NCI-H2196 (cell line): ENCODE data around the gene SPACDR.
A peak's percentile ranks its signal among the peaks of the same experiment; 100 is the strongest.

Experiments used
- DNase-seq: peaks from one replicate; lab custom pipeline; 2025; ENCODE audit not compliant: unreplicated experiment; lab: John Stamatoyannopoulos, UW

SPACDR gene

DNA sequence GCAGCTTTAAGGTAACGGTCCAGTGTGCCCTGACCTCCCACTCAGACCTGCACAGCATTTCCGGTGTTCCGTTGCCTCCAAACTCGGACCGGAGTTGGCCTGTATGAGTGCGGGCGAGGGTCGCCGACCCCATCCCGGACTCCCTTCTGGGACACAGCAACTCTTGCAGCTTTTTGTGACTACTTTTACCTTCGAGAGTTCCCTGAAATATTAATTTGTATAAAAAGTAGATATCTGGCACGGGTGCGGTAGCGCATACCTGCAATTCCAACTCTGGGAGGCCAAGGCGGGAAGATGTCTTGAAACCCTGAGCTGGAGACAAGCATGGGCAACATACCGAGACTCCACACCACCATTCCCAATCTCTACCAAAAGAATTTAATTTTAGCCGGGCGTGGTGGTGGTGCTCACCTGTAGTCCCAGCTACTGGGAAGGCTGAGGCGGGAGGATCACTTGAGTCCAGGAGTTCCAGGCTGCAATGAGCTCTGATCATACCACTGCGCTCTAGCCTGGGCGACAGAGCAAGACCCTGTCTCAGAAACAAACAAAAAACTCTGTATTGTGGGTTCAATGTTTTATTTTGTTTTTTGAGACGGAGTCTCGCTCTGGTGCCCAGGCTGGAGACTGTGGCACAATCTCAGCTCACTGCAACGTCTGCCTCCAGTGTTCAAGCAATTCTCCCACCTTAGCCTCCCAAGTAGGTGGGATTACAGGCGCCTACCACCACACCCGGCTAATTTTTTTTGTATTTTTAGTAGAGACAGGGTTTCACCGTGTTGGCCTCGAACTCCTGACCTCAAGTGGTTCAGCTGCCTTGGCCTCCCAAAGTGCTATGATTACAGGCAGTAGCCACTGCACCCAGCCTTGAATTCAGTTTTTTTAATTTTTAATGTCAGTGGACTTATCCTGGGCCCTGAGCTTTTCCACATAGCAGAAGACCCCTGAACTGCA lies 26.6 kb downstream of the SPACDR start:
- no peak for DNase-seq

GRCh38 chr7:100435401-100436304 lies 28.4 kb downstream of the SPACDR start:
- DNase-seq: no peak

- no peak for DNase-seq
Measured at GRCh38 chr7:100434297-100435144, 29.5 kb downstream of the SPACDR start.

DNA sequence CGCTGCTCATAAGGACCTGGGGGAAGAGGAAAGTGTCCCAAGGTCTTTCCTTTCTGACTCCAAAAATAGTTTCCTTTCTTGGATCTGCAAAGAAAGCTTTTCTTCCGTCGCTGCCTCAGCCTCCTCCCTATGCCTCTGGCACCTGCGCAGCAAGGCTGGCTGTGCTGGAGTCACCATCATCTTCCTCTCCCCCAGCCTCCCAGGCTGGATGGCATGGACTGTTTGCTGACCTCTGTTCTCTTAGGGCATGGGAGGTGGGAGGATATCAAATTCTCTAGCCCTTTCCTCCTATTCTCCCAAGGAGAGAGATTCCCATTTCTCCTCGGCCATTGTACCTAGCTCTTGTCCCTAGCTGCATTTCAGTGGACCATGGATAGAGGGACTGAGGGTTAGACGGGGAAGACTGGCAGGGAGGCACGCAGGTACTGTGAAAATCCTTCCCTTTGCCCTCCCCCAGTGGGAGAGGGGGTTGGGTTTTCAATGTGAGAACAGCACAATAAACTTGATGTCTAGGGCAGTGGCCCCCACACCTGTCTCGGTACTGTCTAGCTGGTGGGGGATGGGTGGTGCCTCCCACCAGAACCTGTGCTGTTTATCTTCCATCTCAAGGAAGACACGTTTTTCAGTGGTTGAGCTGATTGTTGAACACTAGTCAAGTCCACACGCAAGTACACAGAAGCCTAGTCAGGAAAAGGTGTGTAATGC lies 30.3 kb downstream of the SPACDR start:
- no peak for DNase-seq

DNA sequence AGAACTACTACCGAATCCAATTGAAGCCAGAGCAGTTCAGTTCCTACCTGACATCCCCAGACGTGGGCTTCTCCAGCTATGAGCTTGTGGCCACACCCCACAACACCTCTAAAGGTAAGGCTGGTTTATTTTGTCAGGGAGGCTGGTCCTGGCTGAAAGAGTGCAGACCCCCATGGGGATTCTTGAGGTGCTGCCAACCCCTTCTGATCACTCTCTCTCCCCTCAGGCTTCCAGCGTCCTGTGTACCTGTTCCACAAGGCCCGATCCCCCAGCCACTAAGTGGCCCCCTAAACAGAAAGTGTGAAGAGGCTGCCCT lies 30.8 kb downstream of the SPACDR start:
- DNase-seq: no peak

GRCh38 chr7:100432621-100433275 lies 31.3 kb downstream of the SPACDR start:
- no peak for DNase-seq

DNA sequence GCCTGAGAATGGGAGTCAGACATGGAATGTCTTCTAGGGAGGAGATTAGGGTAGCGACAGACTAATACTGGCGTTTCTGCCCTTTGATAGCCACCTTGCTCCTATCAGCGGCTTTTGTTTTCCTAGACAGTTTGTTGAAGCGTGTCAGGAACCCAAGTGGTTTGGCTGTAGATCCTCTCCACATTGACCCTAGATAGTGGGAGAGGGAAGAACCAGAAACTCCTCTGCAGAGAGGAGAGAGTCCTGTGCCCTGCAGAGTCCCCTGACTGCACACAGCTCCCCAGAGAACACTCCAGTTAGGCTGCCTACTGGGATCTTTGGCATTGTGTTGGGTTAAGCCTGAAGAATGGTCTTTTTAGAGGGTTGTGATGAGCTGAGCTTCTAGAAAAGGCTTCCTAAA lies 32.0 kb downstream of the SPACDR start:
- DNase-seq: no peak

DNA sequence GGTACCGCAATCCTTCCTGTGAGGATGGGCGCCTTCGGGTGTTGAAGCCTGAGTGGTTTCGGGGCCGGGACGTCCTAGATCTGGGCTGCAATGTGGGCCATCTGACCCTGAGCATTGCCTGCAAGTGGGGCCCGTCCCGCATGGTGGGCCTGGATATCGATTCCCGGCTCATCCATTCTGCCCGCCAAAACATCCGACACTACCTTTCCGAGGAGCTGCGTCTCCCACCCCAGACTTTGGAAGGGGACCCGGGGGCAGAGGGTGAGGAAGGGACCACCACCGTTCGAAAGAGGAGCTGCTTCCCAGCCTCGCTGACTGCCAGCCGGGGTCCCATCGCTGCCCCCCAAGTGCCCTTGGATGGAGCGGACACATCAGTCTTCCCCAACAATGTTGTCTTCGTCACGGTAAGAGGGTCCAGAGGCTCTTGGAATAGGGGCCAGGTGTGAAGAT lies 32.7 kb downstream of the SPACDR start:
- DNase-seq: no peak

- no peak for DNase-seq
Measured at GRCh38 chr7:100430493-100431285, 33.4 kb downstream of the SPACDR start.

DNA sequence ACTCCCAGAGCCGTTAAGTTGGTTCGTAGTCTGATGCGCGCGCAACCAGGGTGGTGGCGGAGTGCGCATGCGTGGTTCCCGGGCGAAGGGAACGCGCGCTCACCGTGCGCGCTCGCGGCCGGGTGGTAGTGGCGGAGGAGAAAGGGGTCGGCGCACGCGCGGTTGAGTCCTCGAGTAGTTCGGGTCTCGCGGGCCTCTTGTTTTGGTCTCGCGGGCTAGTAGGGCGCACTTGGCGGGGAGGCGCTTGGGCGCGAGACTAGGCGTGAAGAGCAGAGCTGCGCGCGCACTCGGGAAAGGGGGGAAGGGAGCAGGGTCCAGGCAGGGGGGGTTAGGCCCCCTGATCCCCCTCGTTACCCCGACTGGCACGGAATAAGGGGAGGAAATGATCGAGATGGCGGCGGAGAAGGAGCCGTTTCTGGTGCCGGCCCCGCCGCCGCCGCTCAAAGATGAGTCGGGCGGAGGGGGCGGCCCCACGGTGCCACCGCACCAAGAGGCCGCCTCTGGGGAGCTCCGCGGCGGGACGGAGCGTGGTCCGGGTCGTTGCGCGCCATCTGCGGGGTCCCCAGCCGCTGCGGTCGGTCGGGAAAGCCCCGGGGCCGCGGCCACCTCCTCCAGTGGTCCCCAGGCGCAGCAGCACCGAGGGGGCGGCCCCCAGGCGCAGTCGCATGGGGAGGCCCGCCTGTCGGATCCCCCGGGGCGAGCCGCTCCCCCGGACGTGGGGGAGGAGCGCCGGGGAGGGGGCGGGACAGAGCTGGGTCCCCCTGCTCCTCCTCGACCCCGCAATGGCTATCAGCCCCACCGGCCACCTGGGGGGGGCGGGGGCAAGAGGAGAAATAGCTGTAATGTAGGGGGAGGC lies 34.2 kb downstream of the SPACDR start, which contains the start of gene MEPCE:
Gene MEPCE, plus strand, starts transcription at position 195 of the 856 bp plus-strand sequence. Its CDS starts 188 bp downstream, at position 383.
- peak; percentile 98 for DNase-seq

DNA sequence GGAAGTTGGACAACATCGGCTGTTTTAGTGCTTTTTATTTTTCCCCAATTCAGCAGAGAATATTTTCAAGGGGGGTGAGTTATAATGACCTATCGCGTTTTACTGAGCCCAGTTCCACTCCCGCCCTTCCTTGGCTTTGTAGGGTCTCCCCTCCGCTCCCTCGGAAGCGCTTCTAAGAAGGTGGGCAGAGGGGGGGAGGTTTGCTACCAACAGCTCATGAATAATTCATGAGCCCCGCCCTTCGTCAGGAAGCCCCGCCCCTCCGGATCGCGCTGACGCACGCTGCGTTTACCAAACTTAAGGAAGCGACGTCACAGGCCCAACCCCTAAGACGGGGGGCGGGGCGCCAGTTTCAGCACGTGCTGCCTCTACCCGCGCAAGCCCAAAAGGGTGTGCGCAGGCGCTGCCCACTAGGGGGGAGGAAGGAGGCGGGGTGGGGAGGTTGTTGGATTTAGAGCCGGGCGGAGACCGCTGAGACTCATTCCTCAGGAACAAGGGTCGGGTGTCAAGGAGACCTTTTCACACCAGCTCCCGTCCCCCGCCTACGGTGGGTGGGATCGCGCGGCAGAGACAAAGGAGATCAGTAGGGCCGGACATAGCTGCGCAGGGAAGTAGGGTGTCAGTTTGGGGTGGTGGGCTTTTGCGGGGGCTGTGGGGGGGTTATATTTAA lies 35.0 kb downstream of the SPACDR start:
- DNase-seq: peak; percentile 99

DNA sequence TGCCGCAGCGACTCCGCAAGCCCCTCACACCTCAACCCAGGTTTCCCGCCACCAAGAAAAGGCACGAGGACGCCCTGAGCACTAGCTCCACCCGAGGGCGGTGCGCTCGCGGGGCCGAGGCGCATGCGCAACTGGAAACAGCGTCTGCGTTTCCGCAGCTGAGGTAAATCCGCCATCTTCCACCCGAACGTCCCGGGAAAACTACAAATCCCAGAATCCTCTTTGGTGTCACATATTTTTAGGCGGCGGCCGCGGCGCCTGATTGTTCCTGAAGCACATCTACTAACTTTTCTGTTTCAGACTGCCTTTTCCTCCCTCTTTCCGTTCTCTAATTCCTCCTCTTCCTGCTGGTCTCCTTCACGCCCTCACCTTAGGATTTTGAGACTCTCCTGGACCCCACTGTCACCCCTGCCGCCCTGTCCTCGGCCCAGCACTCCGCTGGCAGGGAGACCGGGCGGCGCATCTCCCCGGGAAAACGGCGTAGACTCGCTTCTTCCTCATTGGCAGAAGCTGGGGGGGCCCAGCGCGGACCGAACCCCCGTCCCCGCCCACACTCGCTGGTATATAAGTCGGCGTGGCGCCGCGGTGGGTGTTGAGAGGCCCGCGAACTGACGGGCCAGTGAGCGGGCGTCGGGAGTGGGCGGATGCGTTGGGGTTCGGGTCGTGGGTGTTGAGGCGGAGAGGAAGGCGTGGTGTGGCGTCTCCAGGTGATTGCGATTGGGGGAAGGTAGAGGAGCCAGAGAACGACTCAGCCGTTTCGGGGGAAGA lies 35.7 kb downstream of the SPACDR start, which contains the start of gene ZCWPW1:
Gene ZCWPW1, minus strand, starts transcription at position 505 of the 768 bp plus-strand sequence. CDS start 8,054 bp downstream, outside the sequence.
- peak; percentile 98 for DNase-seq

DNA sequence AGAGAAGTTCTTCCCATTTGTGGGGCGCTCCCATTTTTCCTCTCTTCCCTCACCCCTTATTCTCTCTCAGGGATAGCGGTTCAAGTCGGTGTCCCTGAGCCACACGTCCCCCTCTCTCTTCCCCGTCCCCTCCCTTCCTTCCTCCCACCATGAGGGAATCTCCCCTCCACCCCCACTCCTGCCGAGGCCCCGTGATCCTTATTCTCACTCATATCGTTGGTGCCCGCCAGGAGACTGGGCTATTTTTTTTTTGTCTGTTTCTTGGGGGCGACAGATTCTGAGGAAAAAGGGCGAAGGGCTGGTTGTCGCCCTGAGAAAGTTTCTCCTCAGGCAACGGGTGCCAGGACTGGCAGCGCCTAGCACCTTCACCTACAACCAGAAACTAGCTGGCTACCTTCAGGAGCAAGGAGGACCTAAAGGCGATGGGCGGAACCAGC lies 36.3 kb downstream of the SPACDR start:
- no peak for DNase-seq

DNA sequence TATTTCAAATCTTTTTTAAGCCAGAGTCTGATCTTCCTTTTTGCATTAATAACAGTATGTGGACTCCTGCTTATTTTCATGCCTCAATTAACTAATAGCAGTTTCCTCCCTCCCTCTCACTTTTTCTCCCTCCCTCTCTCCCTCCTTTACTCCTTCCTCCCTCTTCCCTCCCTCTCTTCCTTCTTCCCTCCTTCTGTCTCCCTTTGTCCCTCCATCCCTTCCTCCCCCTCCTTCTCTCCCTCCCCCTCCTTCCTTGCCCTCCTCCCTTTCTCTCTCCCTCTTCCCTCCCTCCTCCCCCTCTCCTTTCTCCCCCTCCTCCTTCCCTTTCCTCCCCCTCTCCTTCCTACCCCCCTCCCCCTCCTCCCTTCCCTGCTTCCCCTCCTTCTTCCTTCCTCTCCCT lies 37.5 kb downstream of the SPACDR start:
- no peak for DNase-seq

DNA sequence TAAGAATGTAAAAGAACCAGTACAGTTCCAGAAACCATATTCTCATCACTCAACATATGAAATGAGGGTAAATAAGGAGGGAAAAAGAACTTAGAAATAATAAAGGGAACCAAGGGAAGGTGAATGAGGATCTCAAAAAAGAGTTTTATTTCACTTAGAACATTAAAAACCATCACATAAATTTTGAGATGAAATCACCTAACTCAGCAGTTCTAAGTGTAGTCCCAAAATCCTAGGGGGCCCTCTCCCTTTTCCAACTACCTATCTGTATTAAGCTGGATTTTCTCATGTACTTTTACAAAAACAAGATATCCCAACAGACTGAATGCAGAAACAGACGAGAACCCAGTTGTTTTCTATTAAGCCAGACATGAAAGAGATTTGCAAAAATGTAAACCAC lies 38.7 kb downstream of the SPACDR start:
- DNase-seq: no peak

DNA sequence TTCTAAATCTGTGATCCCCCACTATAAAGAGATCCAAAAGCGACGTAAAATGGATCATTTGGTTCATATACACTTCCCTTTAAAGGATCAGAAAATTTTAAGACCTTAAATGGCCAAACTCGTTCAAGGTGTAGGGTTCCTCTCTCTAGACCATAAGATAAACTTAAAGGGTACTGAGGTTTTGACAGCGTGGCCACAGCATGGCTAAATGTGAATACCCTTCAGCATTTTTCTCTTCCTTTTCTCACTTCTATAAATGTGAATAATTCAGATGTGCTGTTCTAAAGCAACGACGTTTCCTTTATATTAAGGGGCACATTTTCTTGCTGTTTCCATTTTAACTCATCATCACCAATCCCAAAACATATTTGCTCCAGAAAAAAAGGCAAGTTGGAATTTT lies 40.7 kb downstream of the SPACDR start:
- no peak for DNase-seq
